GM12875 (cell line): ENCODE data around the gene MAML2.

ENCODE experiments used
- H3K4me3 ChIP-seq: one replicate; pipeline ENCODE4 v1.5.1; 2011; ENCODE audit warnings: low read depth, low read length, control low read depth
- TF ChIP-seq, protein P1 (sequence below): IDR thresholded peaks from 2 replicates; pipeline ENCODE4 v1.5.1; 2011; ENCODE audit warnings: low read depth, mild to moderate bottlenecking, control low read depth, inconsistent platforms, low read length, moderate library complexity, borderline replicate concordance; ENCODE audit not compliant: insufficient read depth

Gene MAML2

DNA sequence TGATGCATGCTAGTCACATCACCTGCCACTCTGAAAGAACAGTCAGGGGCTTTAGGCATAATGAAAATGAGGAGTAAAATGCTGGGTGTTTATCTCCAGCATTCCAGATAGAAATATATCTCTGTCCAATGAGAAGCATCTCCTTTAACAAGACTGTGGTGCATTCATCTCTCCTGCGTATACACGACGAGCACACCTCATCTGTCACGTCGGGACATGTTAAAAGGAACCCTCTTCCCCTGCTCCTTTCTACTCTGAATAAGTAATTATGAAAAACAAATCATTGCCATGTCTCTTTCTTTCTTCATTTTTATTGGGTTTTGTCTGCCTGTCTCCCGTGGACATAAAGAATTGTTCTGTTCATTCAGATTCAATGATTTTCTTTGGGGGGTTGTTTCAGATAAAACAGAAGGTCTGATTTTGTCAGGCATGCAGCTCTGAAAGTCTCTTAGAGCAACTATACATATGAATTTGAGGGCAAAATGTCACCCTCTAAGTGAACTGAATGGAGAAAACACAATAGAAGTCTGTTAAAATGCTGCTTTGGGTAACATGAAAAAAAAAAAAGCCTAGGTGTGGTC is 195.0 kb downstream of the MAML2 start:
- H3K4me3 ChIP-seq: no peak overlapping the region
- TF ChIP-seq, protein P1, sequence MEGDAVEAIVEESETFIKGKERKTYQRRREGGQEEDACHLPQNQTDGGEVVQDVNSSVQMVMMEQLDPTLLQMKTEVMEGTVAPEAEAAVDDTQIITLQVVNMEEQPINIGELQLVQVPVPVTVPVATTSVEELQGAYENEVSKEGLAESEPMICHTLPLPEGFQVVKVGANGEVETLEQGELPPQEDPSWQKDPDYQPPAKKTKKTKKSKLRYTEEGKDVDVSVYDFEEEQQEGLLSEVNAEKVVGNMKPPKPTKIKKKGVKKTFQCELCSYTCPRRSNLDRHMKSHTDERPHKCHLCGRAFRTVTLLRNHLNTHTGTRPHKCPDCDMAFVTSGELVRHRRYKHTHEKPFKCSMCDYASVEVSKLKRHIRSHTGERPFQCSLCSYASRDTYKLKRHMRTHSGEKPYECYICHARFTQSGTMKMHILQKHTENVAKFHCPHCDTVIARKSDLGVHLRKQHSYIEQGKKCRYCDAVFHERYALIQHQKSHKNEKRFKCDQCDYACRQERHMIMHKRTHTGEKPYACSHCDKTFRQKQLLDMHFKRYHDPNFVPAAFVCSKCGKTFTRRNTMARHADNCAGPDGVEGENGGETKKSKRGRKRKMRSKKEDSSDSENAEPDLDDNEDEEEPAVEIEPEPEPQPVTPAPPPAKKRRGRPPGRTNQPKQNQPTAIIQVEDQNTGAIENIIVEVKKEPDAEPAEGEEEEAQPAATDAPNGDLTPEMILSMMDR: no peak

DNA sequence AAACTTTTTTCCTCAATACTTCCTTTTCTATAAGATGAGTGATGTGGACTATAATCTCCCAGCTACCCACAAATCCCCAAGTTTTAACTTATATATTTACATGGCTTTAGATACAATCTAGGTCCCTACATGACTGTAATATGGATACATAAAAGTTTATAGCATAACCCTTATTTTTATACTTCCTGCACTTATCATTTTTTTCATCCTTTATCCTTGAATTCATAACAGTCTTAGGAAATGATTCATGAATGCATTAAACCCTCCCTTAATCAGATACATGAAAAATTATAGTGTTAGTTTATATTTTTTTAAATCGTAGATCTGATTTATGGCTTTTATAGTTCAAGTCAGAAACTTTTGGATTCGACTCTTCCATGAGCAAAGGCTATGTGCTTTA is 195.8 kb downstream of the MAML2 start:
- TF ChIP-seq, protein P1: no peak
- no peak overlapping the region for H3K4me3 ChIP-seq

GRCh38 chr11:96146765-96147164 is 196.2 kb downstream of the MAML2 start:
- TF ChIP-seq, protein P1: no peak
- no peak overlapping the region for H3K4me3 ChIP-seq

DNA sequence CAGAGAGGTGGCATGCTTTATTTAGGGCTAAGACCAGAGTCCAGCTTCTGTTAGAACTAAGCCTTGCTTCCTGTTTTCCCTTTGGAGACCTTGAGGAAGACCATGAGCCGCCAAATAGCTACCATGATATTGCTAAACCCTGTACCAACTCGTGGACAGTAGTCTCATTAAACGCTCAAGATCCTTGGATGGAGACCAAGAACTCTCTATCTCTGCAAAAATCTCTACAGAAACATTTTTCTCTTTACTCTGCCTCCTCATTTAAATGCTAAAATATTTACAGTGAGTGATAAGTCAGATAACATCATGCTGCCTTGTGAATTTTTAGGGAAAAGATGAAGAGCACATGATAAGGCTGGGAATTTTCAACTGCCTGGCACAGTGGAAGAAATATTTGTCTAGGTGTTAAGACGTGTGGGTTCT is 197.8 kb downstream of the MAML2 start:
- H3K4me3 ChIP-seq: no peak overlapping the region
- TF ChIP-seq, protein P1: no peak

GRCh38 chr11:96144553-96144952 is 198.4 kb downstream of the MAML2 start:
- no peak overlapping the region for H3K4me3 ChIP-seq
- TF ChIP-seq, protein P1: no peak

DNA sequence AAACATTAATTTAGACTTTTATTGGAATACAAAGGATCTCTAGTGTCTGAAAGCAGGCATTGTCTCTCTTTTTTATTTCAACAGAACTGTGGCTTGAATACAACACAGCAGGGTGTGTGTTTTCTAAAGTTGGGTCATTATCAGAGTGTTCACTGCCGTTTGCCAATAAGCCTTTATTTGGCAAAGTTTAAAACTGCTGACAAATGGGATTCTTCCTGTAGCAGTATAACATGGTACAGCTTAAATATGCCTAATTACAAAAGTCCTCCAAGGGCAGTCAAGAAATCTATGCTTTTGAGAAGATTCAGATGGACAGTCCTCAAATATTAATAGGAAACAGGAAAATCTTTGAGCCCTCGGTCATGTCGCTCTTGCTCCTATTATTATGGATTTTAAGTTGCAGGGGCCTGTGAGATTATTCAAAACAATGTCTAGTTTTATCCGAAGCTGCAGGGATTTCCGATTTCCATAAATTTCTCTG is 199.9 kb downstream of the MAML2 start:
- TF ChIP-seq, protein P1: no peak

GRCh38 chr11:96141626-96142025 is 201.4 kb downstream of the MAML2 start:
- TF ChIP-seq, protein P1: no peak
- H3K4me3 ChIP-seq: no peak overlapping the region

More for the DNA sequence above, 199.9 kb downstream of the MAML2 start:
- no peak overlapping the region for H3K4me3 ChIP-seq
